ENCODE measurements around the gene PCDHGA4. TPM values are rescaled to one million over a fixed set of nuclear protein-coding genes. Genes with fewer than 3 reads are reported as not detected.

PCDHGA4 gene
- total RNA-seq, 1 donor from 2014 or later = 0.23 TPM

DNA sequence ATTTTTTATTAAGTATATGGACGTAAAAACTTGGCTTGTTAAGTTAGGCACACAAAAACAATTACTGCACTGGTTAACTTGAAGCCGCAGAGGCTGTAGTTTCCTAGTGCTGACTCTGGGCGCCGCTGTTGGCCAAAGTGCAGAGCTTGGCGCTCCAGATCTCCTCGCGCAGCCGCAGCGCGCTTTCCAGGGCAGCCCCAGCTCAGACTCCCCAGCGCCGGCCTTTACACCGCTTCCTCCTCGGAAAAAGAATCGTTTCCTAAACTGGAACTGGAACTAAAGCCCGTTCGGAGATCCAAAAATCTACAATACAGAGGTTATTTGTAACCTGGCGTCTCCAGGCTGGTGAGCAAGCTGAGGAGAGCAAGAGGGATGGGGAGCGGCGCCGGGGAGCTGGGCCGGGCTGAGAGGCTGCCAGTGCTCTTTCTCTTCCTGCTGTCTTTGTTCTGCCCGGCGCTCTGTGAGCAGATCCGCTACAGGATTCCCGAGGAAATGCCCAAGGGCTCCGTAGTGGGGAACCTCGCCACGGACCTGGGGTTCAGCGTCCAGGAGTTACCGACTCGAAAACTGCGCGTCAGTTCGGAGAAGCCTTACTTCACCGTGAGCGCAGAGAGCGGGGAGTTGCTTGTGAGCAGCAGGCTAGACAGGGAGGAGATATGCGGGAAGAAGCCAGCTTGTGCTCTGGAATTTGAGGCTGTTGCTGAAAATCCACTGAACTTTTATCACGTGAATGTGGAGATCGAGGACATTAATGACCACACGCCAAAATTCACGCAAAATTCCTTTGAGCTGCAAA, 43.1 kb downstream of the PCDHGA4 start, which contains the start of gene PCDHGB5:
Gene PCDHGB5 (plus strand): TSS at position 192 of the 796 bp plus-strand sequence. CDS start 181 bp downstream, at position 373.

DNA sequence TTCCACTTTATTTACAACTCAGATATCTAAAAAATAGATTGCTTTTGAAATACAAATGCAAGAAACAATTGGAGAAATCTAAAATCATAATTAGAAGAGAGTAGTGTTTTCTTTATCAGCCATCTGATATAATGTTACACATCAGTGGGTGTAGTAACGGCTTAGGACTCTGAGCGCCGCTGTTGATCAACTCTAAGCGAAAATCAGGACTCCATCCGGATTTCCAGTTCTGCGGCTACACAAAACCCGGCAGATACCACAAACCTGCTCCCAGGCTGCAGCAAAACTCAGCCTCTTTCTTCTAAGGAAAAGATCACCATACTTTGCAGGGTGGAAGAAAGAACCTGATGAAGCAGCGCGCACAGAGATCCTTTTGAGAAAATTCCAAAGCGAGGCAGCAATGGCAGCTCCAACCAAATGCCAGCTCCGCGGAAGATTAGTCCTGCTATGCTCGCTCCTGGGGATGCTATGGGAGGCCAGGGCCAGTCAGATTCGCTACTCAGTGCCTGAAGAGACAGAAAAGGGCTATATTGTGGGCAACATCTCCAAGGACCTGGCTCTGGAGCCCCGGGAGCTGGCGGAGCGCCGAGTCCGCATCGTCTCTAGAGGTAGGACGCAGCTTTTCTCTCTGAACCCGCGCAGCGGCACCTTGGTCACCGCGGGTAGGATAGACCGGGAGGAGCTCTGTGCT, 47.9 kb downstream of the PCDHGA4 start, which contains the start of gene PCDHGA9:
Gene PCDHGA9 (plus strand): TSS at position 226 of the 691 bp plus-strand sequence. CDS start 175 bp downstream, at position 401.

Other genes starting within 250 kb of the PCDHGA4 start
- not detected in 2 replicates for gene PCDHB4, start 233.2 kb upstream of the PCDHGA4 start, total RNA-seq
- 0.63 TPM in 1 of 2 replicates, not detected in the other for gene PCDHB5, start 219.8 kb upstream of the PCDHGA4 start, total RNA-seq
- 0.14 TPM in 1 of 2 replicates, not detected in the other for gene PCDHB6, start 205.0 kb upstream of the PCDHGA4 start, total RNA-seq
- gene PCDHB7, start 182.4 kb upstream of the PCDHGA4 start, total RNA-seq = not detected in 2 replicates
- 0.07 TPM in 1 of 2 replicates, not detected in the other for gene PCDHB8, start 177.2 kb upstream of the PCDHGA4 start, total RNA-seq
- 0.07 and 0.14 TPM in 2 replicates for gene PCDHB16, start 172.6 kb upstream of the PCDHGA4 start, total RNA-seq
- gene PCDHB9, start 167.9 kb upstream of the PCDHGA4 start, total RNA-seq = 0.07 TPM in 1 of 2 replicates, not detected in the other
- 0.05 and 0.21 TPM in 2 replicates for gene PCDHB10, start 162.7 kb upstream of the PCDHGA4 start, total RNA-seq
- gene PCDHB11, start 155.4 kb upstream of the PCDHGA4 start, total RNA-seq = 0.09 TPM in 1 of 2 replicates, not detected in the other
- 0.05 and 0.07 TPM in 2 replicates for gene PCDHB12, start 146.3 kb upstream of the PCDHGA4 start, total RNA-seq
- gene PCDHB13, start 141.1 kb upstream of the PCDHGA4 start, total RNA-seq = 0.09 and 0.14 TPM in 2 replicates
- 0.21 and 0.65 TPM in 2 replicates for gene PCDHB14, start 131.7 kb upstream of the PCDHGA4 start, total RNA-seq
- 0.07 and 0.28 TPM in 2 replicates for gene PCDHB15, start 109.6 kb upstream of the PCDHGA4 start, total RNA-seq
- gene SLC25A2, start 51.0 kb upstream of the PCDHGA4 start, total RNA-seq = not detected in 2 replicates
- 28.8 and 30.0 TPM in 2 replicates for gene TAF7, start 34.2 kb upstream of the PCDHGA4 start, total RNA-seq
- 0.28 TPM in 1 of 2 replicates, not detected in the other for gene PCDHGA1, start 24.5 kb upstream of the PCDHGA4 start, total RNA-seq
- gene PCDHGA2, start 16.3 kb upstream of the PCDHGA4 start, total RNA-seq = 0.42 and 0.79 TPM in 2 replicates
- 0.14 and 0.21 TPM in 2 replicates for gene PCDHGA3, start 11.2 kb upstream of the PCDHGA4 start, total RNA-seq
- 0.07 TPM in 1 of 2 replicates, not detected in the other for gene PCDHGB1, start 4.9 kb upstream of the PCDHGA4 start, total RNA-seq
- 0.42 TPM in 1 of 2 replicates, not detected in the other for gene PCDHGB2, start 5.0 kb downstream of the PCDHGA4 start, total RNA-seq
- 0.05 and 0.07 TPM in 2 replicates for gene PCDHGA5, start 9.1 kb downstream of the PCDHGA4 start, total RNA-seq
- 0.35 and 0.46 TPM in 2 replicates for gene PCDHGB3, start 15.2 kb downstream of the PCDHGA4 start, total RNA-seq
- gene PCDHGA6, start 18.9 kb downstream of the PCDHGA4 start, total RNA-seq = 0.37 and 0.63 TPM in 2 replicates
- gene PCDHGA7, start 27.7 kb downstream of the PCDHGA4 start, total RNA-seq = 0.92 and 1.2 TPM in 2 replicates
- 2.2 and 3.0 TPM in 2 replicates for gene PCDHGB4, start 32.7 kb downstream of the PCDHGA4 start, total RNA-seq
- 0.35 and 0.51 TPM in 2 replicates for gene PCDHGA8, start 37.6 kb downstream of the PCDHGA4 start, total RNA-seq
- gene PCDHGB5, start 42.9 kb downstream of the PCDHGA4 start, total RNA-seq = 6.1 and 7.2 TPM in 2 replicates
- gene PCDHGA9, start 47.8 kb downstream of the PCDHGA4 start, total RNA-seq = 1.2 and 1.8 TPM in 2 replicates
- 1.1 and 1.5 TPM in 2 replicates for gene PCDHGB6, start 53.0 kb downstream of the PCDHGA4 start, total RNA-seq
- gene PCDHGA10, start 58.0 kb downstream of the PCDHGA4 start, total RNA-seq = 4.7 and 6.2 TPM in 2 replicates
- 3.2 and 4.1 TPM in 2 replicates for gene PCDHGB7, start 62.7 kb downstream of the PCDHGA4 start, total RNA-seq
- 3.3 and 5.2 TPM in 2 replicates for gene PCDHGA11, start 66.0 kb downstream of the PCDHGA4 start, total RNA-seq
- gene PCDHGA12, start 75.5 kb downstream of the PCDHGA4 start, total RNA-seq = 4.7 and 5.6 TPM in 2 replicates
- 21.0 and 27.2 TPM in 2 replicates for gene PCDHGC3, start 120.9 kb downstream of the PCDHGA4 start, total RNA-seq
- 0.05 and 0.21 TPM in 2 replicates for gene PCDHGC4, start 130.0 kb downstream of the PCDHGA4 start, total RNA-seq
- 0.79 and 1.1 TPM in 2 replicates for gene PCDHGC5, start 134.1 kb downstream of the PCDHGA4 start, total RNA-seq

Data from airway epithelial cell (primary cell).